Glomerular visceral epithelial cell (primary cell): ENCODE measurements around the gene PIK3R6.

Experiments
- DNase-seq: peaks from one replicate; pipeline ENCODE4 v3.0.0-alpha.2; 2016; ENCODE audit errors: extremely low spot score

Gene PIK3R6

DNA sequence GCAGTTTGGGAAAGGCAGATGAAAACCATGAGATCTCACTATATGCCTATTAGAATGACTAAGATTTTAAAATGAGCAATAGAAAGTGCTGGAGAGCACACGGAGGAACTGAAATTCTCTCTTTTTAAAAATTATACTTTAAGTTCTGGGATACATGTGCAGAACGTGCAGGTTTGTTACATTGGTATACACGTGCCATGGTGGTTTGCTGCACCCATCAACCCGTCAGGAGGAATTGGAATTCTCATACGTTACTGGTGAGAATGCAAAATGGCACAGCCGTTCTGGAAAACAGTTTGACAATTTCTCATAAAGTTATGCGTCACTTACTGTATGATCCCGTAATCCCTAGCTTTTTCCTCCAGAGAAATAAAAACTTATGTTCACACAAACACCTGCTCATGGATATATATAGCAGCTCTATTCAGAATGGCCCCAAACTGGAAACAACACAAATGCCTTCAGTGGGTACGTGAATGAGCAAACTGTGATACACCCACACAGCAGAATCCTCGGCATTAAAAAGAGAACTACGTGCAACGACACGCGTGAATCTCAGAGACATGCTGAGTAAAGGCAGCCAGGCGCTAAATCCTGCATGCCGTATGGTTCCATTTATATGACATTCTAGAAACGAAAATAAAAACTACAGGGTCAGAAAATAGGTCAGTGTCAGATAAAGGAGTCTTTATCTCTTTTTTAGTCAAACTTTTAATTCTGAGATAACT is 11.8 kb downstream of the PIK3R6 start:
- DNase-seq = no peak

DNA sequence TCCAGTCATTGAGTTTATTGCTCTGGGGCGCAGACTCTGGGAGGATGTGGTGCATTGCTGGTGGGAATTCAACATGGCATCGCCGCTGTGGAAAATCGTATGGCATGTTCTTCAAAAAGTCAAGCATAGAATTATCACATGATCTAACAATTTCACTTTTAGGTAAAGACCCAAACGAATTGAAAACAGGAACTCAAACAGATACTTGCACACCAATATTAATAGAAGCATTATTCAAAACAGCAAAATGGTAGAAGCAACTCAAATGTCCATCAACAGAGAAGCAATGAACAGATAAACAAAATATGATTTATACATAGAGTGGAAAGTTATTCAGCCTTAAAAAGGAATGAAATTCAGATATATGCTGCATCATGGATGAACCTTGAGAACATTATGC is 15.9 kb downstream of the PIK3R6 start:
- DNase-seq = no peak

GRCh38 chr17:8849311-8850041 is 18.0 kb downstream of the PIK3R6 start:
- no peak for DNase-seq

DNA sequence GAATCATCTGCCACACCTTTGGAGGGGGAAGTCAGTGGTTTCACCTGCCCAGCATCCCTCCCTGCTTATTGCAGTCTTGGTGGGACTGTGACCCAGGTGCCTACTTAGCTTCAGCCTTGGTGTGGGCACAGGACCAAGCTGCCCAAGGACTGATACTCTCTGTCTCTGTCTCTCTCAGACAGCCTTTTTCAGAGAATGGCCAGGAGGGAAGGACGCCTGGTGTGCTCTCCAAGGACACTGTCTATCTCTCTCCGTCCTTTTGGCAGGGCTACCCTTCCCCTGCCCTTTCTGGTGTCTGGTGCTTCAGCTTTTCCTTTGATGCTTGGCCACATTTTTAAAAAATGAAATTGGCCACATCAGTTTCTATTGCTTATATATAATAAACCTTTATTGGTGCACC is 19.6 kb downstream of the PIK3R6 start:
- no peak for DNase-seq

DNA sequence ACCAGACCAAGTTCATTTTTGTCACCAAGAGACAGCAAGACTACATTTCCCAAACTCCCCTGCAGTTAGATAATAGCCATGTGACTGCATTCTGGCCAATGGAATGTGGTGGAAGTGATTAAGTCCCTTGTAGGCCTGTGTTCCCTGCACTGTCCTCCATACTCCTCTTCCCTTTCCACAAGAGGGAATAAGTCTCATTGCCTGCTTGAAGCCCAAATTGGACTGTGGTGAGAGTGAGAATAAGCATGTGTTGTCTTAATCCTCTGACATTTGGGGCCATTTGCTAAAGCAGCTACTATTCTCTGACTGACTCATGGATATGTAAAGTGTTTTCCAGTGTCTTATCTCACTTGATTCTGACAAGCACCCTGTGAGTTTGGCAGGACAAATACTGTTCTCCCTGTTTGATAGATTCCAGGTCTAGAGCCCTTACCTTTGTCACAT is 20.7 kb downstream of the PIK3R6 start:
- no peak for DNase-seq

- no peak for DNase-seq
Observed at GRCh38 chr17:8844229-8845218, 22.9 kb downstream of the PIK3R6 start.

- DNase-seq = no peak
Observed at GRCh38 chr17:8843344-8843743, 24.1 kb downstream of the PIK3R6 start.

DNA sequence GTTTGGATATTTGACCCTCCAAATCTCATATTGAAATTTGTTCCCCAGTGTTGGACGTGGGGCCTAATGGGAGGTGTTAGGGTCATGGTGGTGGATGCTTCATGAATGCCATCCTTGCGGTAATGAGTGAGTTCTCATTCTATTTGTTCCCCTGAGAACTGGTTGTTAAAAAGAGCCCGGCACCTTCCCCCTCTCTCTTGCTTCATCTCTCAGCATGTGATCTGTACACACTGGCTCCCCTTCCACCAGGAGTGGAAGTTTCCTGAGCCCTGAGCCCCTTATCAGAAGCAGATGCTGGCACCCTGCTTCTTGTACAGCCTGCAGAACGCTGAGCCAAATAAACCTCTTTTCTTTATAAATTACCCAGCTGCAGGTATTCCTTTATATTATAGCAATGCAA is 25.6 kb downstream of the PIK3R6 start:
- no peak for DNase-seq

- DNase-seq = no peak
Observed at GRCh38 chr17:8839410-8839935, 28.0 kb downstream of the PIK3R6 start.

- DNase-seq = no peak
Observed at GRCh38 chr17:8838551-8839095, 28.9 kb downstream of the PIK3R6 start.

DNA sequence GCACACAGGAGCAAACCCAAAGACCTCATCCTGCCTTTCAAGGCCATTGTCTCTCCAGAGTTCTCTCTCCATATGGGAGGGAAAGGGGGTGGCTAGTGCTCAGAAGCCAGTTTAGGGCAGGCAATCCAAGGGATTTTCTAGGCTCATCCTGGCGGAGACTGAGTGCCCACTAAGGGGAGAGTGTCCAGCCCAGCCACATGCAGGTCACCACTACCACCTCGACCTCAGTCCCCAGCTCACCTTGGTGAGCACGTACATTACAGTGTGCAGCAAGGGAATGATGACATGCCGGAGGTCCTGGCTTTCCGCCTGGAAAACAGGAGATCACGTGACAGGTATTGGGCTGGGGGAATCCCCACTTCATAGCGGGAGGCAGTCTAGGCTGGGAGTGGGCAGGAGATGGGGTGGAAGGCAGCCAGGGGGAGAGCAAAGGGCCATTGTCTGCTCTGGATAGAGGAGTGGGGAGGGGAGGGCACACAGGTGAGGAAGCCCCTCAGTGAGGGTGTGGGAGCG is 29.9 kb downstream of the PIK3R6 start:
- DNase-seq = peak; percentile 57

GRCh38 chr17:8836821-8837562 is 30.5 kb downstream of the PIK3R6 start:
- peak; percentile 34 for DNase-seq

DNA sequence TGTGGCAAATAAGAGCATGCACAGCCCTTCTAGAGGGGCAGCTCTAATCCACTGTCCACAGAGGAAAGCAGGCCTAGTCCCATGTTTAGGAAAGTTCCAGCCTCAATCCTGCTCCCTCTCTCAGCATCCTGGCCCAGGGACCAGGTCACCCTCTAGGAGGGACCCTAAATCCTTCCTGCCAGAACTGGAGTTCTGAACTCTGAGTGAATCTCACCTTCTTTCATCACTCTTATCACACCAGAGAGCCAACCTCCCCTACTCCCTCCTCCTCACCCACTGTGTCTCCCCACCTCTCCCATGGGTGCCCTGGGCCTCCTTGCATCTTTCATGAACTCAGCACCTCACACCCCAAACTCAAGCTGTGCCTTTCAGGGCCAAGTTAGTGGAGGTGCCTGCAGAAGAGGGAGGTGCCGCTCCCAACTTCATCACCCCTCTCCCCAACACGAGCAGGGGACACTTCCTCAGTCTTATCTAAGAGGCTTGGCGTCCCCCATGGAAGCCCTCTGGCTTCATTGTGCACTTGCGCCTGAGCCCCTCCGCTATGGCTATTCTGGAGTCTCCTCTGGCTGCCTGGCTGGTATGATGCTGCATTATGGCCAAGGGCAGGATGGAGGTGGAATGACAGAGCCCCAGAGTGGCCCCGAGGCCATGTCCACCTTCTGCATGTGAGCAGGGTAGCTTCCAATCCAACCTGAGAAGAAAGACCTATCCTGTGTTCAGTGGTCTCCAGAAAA is 31.7 kb downstream of the PIK3R6 start:
- DNase-seq = no peak

DNA sequence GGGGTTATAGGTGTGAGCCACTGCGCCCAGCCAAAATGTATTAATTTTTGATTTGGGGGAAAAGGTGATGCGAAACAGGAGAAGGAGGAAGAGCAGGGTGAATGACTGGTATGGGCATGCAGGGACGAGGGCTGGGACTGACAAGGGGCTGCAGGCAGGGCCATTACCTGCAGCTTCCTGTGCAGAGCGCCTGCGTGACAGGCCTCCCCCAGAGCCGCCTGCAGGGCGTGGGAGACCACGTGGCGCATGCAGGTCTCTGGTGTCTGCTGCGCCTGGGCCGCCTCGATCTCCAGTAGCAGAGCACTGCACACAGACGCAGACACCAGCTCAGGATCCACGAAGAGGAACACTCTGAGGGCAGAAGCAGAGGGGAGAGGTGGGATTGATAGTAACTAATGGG is 32.4 kb downstream of the PIK3R6 start:
- DNase-seq = no peak

DNA sequence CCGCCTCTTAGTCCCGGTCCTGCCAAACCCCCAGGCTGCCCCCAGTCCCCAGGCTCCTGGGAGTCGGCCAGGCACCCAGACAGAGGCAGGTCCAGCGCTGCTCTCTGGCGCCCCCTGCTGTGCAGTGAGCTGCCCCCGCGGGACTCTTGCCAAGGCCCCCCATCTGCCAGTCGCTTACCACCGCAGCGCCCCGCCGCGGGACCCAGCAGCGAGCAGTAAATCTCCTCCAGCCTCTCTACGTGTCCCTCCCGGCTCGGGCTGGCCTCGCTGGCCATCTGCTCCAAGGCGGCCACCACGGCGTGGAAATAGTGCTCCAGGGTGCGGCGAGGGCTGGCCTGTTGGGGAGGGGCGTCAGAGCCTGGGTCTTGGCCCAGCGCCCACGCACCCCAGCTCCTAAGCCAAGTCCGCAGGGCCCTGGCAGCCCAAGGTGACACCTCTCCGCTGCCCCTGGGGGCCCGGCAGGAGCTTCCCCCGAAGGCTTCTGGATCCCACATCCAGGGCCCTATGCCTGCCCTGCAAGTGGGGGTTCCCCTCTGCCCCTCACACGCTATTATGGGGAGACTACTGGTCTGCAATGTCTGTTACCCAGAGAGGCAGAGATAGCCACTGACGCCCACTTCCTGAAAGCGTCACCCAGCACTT is 34.6 kb downstream of the PIK3R6 start:
- no peak for DNase-seq

DNA sequence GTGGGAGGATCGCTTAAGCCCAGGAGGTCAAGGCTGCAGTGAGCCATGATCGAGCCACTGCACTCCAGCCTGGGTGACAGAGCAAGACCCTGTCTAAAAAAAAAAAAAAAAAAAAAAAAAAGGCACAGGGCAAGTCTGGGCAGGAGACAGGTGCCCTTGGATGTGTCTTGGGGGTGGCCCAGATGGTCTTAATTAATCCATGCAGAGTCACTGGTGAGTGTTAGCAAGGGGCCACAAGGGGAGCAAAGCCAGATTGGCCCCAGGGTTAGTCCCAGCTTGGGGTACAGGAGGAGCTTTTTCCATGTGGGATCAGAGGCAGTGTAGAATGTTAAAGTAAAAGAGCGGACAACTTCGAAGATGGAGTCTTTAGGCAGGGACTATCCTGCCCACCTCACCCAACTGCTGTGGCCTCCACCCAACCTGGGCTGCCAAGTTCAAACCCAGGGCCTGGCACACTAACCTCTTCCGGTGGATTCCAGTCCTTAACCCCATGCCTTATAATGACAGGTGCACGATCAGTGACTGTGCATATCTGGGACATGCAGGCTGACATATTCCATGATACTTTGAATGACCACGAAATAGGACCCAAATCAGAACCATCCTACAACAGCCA is 36.1 kb downstream of the PIK3R6 start:
- no peak for DNase-seq

- DNase-seq = no peak
Observed at GRCh38 chr17:8830141-8830540, 37.3 kb downstream of the PIK3R6 start.

GRCh38 chr17:8829036-8829941 is 38.2 kb downstream of the PIK3R6 start:
- DNase-seq = no peak
